Measurements from ENCODE around the gene RHOT2. TPM values are rescaled to one million over a fixed set of nuclear protein-coding genes. Genes with fewer than 3 reads are reported as not detected.
A peak's percentile ranks its signal among the peaks of the same experiment; 100 is the strongest.

Gene RHOT2
- total and polyA plus RNA-seq, 9 of the 15 experiments (the other 6 are each of a cell fraction or from before 2014, with no cell fraction given), result 5.0 to 373 (median 112) TPM

GRCh38 chr16:660459-661183 is 7.3 kb upstream of the RHOT2 start (continued):
- TF ChIP-seq CREB5 (CRISPR knock-in tag; IDR thresholded peaks at IDR 0.05), result no peak
- no peak for TF ChIP-seq GTF2A2 (tag; IDR thresholded peaks at IDR 0.05)
- TF ChIP-seq PYGO2 (tag; IDR thresholded peaks at IDR 0.05), result no peak
- no peak for TF ChIP-seq ZNF668 (CRISPR knock-in tag; IDR thresholded peaks at IDR 0.05)
- TF ChIP-seq ZNF639 (CRISPR knock-in tag; conservative IDR thresholded peaks at IDR 0.05 in 1 of 2, IDR thresholded peaks at IDR 0.05 in 1 of 2), result no peak
- no peak for TF ChIP-seq CREBBP (IDR thresholded peaks at IDR 0.05; ENCODE audit: low read depth, low read length)
- TF ChIP-seq KAT8 (IDR thresholded peaks at IDR 0.05; ENCODE audit: low read depth), result no peak
- TF ChIP-seq EZH2 (IDR thresholded peaks at IDR 0.05; ENCODE audit: borderline replicate concordance, low read depth, low read length), result no peak
- peak; percentile 50; the same call in 1 of the 2 replicates for TF ChIP-seq USF1 (CRISPR knock-in tag; IDR thresholded peaks at IDR 0.05)
- peak; percentile 54 for TF ChIP-seq HMGN3 (IDR thresholded peaks at IDR 0.05; ENCODE audit: borderline replicate concordance, extremely low read depth, insufficient read length, low read depth, low read length)
- TF ChIP-seq ZBTB17 (CRISPR knock-in tag; IDR thresholded peaks at IDR 0.05), result no peak
- 0 out of 2 replicates have a peak, but pooled peaks have one; percentile 72 for TF ChIP-seq ERF (CRISPR knock-in tag; IDR thresholded peaks at IDR 0.05)
- no peak for TF ChIP-seq MECOM (CRISPR knock-in tag; IDR thresholded peaks at IDR 0.05)
- peak; percentile 73 for TF ChIP-seq TBP (optimal IDR thresholded peaks at IDR 0.05; ENCODE audit: low read depth, low read length)
- no peak for TF ChIP-seq CLOCK (CRISPR knock-in tag; IDR thresholded peaks at IDR 0.05; ENCODE audit: borderline replicate concordance)
- TF ChIP-seq PTBP1 (IDR thresholded peaks at IDR 0.05; ENCODE audit: low read depth, low read length), result no peak
- no peak for TF ChIP-seq GTF2F1 (IDR thresholded peaks at IDR 0.05; ENCODE audit: low read depth, low read length)
- TF ChIP-seq HMG20A (CRISPR knock-in tag; conservative IDR thresholded peaks at IDR 0.05), result no peak
- no peak for TF ChIP-seq ZBTB12 (CRISPR knock-in tag; IDR thresholded peaks at IDR 0.05)
- TF ChIP-seq SIRT6 (IDR thresholded peaks at IDR 0.05; ENCODE audit: low read depth, low read length), result no peak

Measured in K562 (cell line).